Measurements from ENCODE around the gene RAPGEF6.

The RAPGEF6 gene

GRCh38 chr5:131462454-131462853, 172.6 kb downstream of the RAPGEF6 start:
- Histone ChIP-seq H3K9me3 (ENCODE audit: control insufficient read depth, low read length) (no peaks in the 10 kb centered on the region), H3K27ac (ENCODE audit: low read depth, low read length, severe bottlenecking) (no peak overlapping the region), H3K4me3 (ENCODE audit: extremely low read depth, insufficient read depth, low read length, poor library complexity, severe bottlenecking) (no peak overlapping the region), H3K36me3 (ENCODE audit: control insufficient read depth, insufficient read depth, low read length) (no peaks in the 10 kb centered on the region), H3K4me1 (ENCODE audit: control insufficient read depth, insufficient read depth, low read length, poor library complexity, severe bottlenecking) (no peaks in the 10 kb centered on the region)
- WGBS, 2 experiments (ENCODE audit: insufficient coverage in 2 of 2): 60 to 87% methylated on average over 1 to 2 of the region's 3 CpGs

GRCh38 chr5:131461742-131462141, 173.3 kb downstream of the RAPGEF6 start:
- Histone ChIP-seq H3K9me3 (ENCODE audit: control insufficient read depth, low read length) (no peaks in the 10 kb centered on the region), H3K36me3 (ENCODE audit: control insufficient read depth, insufficient read depth, low read length) (no peaks in the 10 kb centered on the region), H3K4me1 (ENCODE audit: control insufficient read depth, insufficient read depth, low read length, poor library complexity, severe bottlenecking) (no peaks in the 10 kb centered on the region), H3K27ac (ENCODE audit: low read depth, low read length, severe bottlenecking) (no peak overlapping the region), H3K4me3 (ENCODE audit: extremely low read depth, insufficient read depth, low read length, poor library complexity, severe bottlenecking) (no peak overlapping the region)
- WGBS, 2 experiments (ENCODE audit: insufficient coverage in 2 of 2): 96 to 100% methylated on average over 3 to 5 of the region's 5 CpGs

DNA sequence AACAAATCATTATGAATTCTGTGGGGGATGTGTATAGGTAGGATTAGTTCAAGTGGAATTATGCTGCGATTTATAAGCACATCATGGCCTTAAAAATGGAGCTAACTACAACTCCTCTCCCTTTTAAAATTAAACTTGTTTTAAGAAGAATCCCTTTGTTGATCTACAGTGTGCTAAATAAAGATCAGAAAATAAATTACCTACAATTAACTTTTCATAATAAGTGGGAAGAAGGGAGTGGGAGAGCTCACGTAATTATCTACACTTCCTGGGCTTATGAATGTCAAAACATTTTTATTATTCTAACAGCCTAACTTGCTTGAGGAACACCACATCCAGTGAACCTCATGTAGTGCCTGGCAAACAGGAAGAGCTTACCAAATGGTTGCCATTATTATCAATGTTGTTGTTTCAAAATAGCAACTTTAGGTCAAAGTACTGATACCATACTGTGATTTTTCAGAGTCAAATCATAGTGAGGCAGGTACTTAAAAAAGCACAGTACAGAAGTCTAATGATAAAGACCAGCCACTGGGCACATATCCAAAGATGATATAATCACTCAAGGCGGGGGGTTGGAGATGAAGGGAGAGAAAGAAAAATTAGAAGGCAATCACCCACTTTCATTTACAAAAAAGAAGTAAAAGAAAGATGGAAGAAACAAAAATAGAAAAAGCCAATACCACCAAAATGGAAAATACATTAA, 174.0 kb downstream of the RAPGEF6 start:
- H3K4me1 ChIP-seq (ENCODE audit: control insufficient read depth, insufficient read depth, low read length, poor library complexity, severe bottlenecking): no peaks in the 10 kb centered on the region
- no peaks in the 10 kb centered on the region for H3K9me3 ChIP-seq (ENCODE audit: control insufficient read depth, low read length)
- no CpG with 5 or more reads among the region's 3 CpGs for WGBS, 2 experiments (ENCODE audit: insufficient coverage in 2 of 2)
- H3K27ac ChIP-seq (ENCODE audit: low read depth, low read length, severe bottlenecking): no peak overlapping the region
- no peak overlapping the region for H3K4me3 ChIP-seq (ENCODE audit: extremely low read depth, insufficient read depth, low read length, poor library complexity, severe bottlenecking)
- no peaks in the 10 kb centered on the region for H3K36me3 ChIP-seq (ENCODE audit: control insufficient read depth, insufficient read depth, low read length)

DNA sequence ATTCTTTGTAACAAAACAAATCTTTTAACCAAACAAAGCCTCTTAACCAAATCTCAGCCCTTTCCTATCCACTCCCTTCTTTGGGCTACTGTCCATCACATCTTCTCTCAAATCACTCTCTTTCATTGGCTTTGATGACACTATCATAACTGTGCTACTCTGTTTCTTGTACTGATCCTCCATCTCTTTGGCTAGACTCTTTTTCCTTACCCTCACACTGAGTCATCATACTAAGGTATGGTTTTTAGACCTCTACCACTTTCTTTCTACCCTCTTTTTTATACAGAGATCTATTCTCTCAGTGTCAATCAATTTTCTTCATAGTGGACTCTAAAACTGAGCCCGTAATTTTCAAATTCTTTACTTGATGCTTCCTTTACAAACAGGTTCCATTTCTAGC, 174.9 kb downstream of the RAPGEF6 start:
- Histone ChIP-seq H3K36me3 (ENCODE audit: control insufficient read depth, insufficient read depth, low read length) (peaks cover 7% of the 10 kb centered on the region), H3K4me1 (ENCODE audit: control insufficient read depth, insufficient read depth, low read length, poor library complexity, severe bottlenecking) (no peaks in the 10 kb centered on the region), H3K9me3 (ENCODE audit: control insufficient read depth, low read length) (no peaks in the 10 kb centered on the region), H3K4me3 (ENCODE audit: extremely low read depth, insufficient read depth, low read length, poor library complexity, severe bottlenecking) (no peak overlapping the region), H3K27ac (ENCODE audit: low read depth, low read length, severe bottlenecking) (no peak overlapping the region)
- WGBS, 2 experiments (ENCODE audit: insufficient coverage in 2 of 2): 89 to 100% methylated on average over 1 of the region's 1 CpG

- no peaks in the 10 kb centered on the region for H3K9me3 ChIP-seq (ENCODE audit: control insufficient read depth, low read length)
- no peak overlapping the region for H3K4me3 ChIP-seq (ENCODE audit: extremely low read depth, insufficient read depth, low read length, poor library complexity, severe bottlenecking)
- no peaks in the 10 kb centered on the region for H3K4me1 ChIP-seq (ENCODE audit: control insufficient read depth, insufficient read depth, low read length, poor library complexity, severe bottlenecking)
- H3K36me3 ChIP-seq (ENCODE audit: control insufficient read depth, insufficient read depth, low read length): peaks cover 10% of the 10 kb centered on the region
- H3K27ac ChIP-seq (ENCODE audit: low read depth, low read length, severe bottlenecking): no peak overlapping the region
These were observed 175.8 kb downstream of the RAPGEF6 start for GRCh38 chr5:131459216-131459615.

GRCh38 chr5:131457193-131457592, 177.8 kb downstream of the RAPGEF6 start:
- peaks cover 17% of the 10 kb centered on the region for H3K36me3 ChIP-seq (ENCODE audit: control insufficient read depth, insufficient read depth, low read length)
- no peaks in the 10 kb centered on the region for H3K4me1 ChIP-seq (ENCODE audit: control insufficient read depth, insufficient read depth, low read length, poor library complexity, severe bottlenecking)
- H3K4me3 ChIP-seq (ENCODE audit: extremely low read depth, insufficient read depth, low read length, poor library complexity, severe bottlenecking): no peak overlapping the region
- no peaks in the 10 kb centered on the region for H3K9me3 ChIP-seq (ENCODE audit: control insufficient read depth, low read length)
- 56 to 100% methylated on average over 1 of the region's 1 CpG for WGBS, 2 experiments (ENCODE audit: insufficient coverage in 2 of 2)
- H3K27ac ChIP-seq (ENCODE audit: low read depth, low read length, severe bottlenecking): no peak overlapping the region

- no peak overlapping the region for H3K27ac ChIP-seq (ENCODE audit: low read depth, low read length, severe bottlenecking)
- peaks cover 42% of the 10 kb centered on the region for H3K36me3 ChIP-seq (ENCODE audit: control insufficient read depth, insufficient read depth, low read length)
- no peaks in the 10 kb centered on the region for H3K4me1 ChIP-seq (ENCODE audit: control insufficient read depth, insufficient read depth, low read length, poor library complexity, severe bottlenecking)
- WGBS, 2 experiments (ENCODE audit: insufficient coverage in 2 of 2): 87 to 90% methylated on average over 2 of the region's 2 CpGs
- no peaks in the 10 kb centered on the region for H3K9me3 ChIP-seq (ENCODE audit: control insufficient read depth, low read length)
- H3K4me3 ChIP-seq (ENCODE audit: extremely low read depth, insufficient read depth, low read length, poor library complexity, severe bottlenecking): no peak overlapping the region
These were observed 184.1 kb downstream of the RAPGEF6 start for GRCh38 chr5:131450941-131451340.

DNA sequence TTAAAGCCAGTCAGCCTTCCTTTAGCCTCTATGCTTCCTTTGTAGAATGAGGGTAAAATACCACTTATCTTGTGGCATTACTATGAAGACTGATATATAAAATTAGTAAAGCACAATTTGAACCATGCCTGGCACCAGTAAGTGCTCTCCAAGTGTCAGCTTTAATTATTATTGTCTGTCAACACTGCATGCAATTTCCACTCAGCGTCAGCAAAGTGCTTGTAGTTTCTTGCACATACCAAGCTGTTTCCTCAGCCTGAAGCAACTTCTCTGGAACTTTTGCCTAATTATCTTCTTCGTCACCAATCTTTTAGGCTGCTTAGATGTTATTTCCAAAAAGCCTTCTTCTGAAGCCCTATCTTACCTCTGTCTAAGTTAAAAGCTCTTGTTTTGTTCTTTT, 193.8 kb downstream of the RAPGEF6 start:
- peaks cover 59% of the 10 kb centered on the region for H3K36me3 ChIP-seq (ENCODE audit: control insufficient read depth, insufficient read depth, low read length)
- no peaks in the 10 kb centered on the region for H3K9me3 ChIP-seq (ENCODE audit: control insufficient read depth, low read length)
- H3K27ac ChIP-seq (ENCODE audit: low read depth, low read length, severe bottlenecking): no peak overlapping the region
- H3K4me3 ChIP-seq (ENCODE audit: extremely low read depth, insufficient read depth, low read length, poor library complexity, severe bottlenecking): no peak overlapping the region
- 90 to 98% methylated on average over 1 to 2 of the region's 2 CpGs for WGBS, 2 experiments (ENCODE audit: insufficient coverage in 2 of 2)
- H3K4me1 ChIP-seq (ENCODE audit: control insufficient read depth, insufficient read depth, low read length, poor library complexity, severe bottlenecking): no peaks in the 10 kb centered on the region

DNA sequence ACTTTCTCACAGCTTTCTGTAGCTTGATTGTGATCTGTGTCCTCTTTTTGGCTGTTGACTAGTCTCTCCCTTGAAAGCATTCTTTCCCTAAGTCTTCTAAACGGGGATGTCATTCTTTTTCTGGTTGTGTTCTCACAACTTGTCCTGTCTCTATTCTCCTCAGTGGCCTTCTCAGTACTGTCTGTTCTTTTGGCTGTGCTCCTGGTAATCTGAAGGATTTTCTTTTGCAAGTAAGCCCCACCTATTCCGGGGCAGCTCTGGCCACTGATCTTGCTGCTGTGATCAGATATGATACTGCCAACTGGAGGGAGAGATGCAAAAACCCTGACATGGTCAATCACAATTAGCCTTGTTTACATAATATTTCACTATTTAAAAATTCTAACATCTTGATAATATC, 198.9 kb downstream of the RAPGEF6 start:
- WGBS, 2 experiments (ENCODE audit: insufficient coverage in 2 of 2): 57 to 100% methylated on average over 1 of the region's 2 CpGs
- H3K4me1 ChIP-seq (ENCODE audit: control insufficient read depth, insufficient read depth, low read length, poor library complexity, severe bottlenecking): no peaks in the 10 kb centered on the region
- H3K4me3 ChIP-seq (ENCODE audit: extremely low read depth, insufficient read depth, low read length, poor library complexity, severe bottlenecking): no peak overlapping the region
- H3K9me3 ChIP-seq (ENCODE audit: control insufficient read depth, low read length): no peaks in the 10 kb centered on the region
- no peak overlapping the region for H3K27ac ChIP-seq (ENCODE audit: low read depth, low read length, severe bottlenecking)
- H3K36me3 ChIP-seq (ENCODE audit: control insufficient read depth, insufficient read depth, low read length): peaks cover 69% of the 10 kb centered on the region

- H3K4me1 ChIP-seq (ENCODE audit: control insufficient read depth, insufficient read depth, low read length, poor library complexity, severe bottlenecking): no peaks in the 10 kb centered on the region
- 84 to 92% methylated on average over 1 of the region's 1 CpG for WGBS, 2 experiments (ENCODE audit: insufficient coverage in 2 of 2)
- peaks cover 63% of the 10 kb centered on the region for H3K36me3 ChIP-seq (ENCODE audit: control insufficient read depth, insufficient read depth, low read length)
- no peak overlapping the region for H3K27ac ChIP-seq (ENCODE audit: low read depth, low read length, severe bottlenecking)
- H3K9me3 ChIP-seq (ENCODE audit: control insufficient read depth, low read length): no peaks in the 10 kb centered on the region
- no peak overlapping the region for H3K4me3 ChIP-seq (ENCODE audit: extremely low read depth, insufficient read depth, low read length, poor library complexity, severe bottlenecking)
These were observed 201.9 kb downstream of the RAPGEF6 start for GRCh38 chr5:131433109-131433508.

DNA sequence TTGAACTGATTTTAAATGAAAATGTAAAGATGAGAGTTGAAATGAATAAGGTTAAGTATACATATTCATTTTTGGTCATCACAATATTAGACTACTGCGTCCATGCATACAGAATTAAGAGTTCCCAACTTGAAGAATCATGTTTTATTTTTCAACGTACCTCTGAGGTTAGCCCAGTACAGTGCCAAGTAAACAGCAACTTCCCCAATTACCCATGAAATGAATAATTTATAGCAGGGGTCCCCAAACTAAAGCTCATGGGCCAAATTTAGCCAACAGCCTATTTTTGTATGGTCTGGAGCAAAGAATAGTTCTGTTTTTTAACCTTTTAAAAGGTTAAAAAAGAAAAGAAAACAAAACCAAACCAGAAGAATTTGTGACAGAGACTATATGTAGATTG, 203.2 kb downstream of the RAPGEF6 start:
- Histone ChIP-seq H3K36me3 (ENCODE audit: control insufficient read depth, insufficient read depth, low read length) (peaks cover 59% of the 10 kb centered on the region), H3K9me3 (ENCODE audit: control insufficient read depth, low read length) (no peaks in the 10 kb centered on the region), H3K4me3 (ENCODE audit: extremely low read depth, insufficient read depth, low read length, poor library complexity, severe bottlenecking) (no peak overlapping the region), H3K4me1 (ENCODE audit: control insufficient read depth, insufficient read depth, low read length, poor library complexity, severe bottlenecking) (no peaks in the 10 kb centered on the region), H3K27ac (ENCODE audit: low read depth, low read length, severe bottlenecking) (no peak overlapping the region)
- WGBS, 2 experiments (ENCODE audit: insufficient coverage in 2 of 2): no CpG with 5 or more reads among the region's 2 CpGs

Measured in mesodermal cell (in vitro differentiated cells).